Type B pancreatic cell (in vitro differentiated cells): ENCODE results near the gene RIMBP2. TPM values are rescaled to one million over a fixed set of nuclear protein-coding genes. Genes with fewer than 3 reads are reported as not detected.
"Not testable (repeated sequence)": the region's sequence is repeated elsewhere in the genome, so short reads cannot be mapped to it uniquely, and the experiment has no call there.

ENCODE experiments used
- DNase-seq: peaks from one replicate; pipeline ENCODE4 v3.0.0; 2021; ENCODE audit warnings: mixed read lengths; ENCODE audit not compliant: unreplicated experiment; ENCODE audit errors: extremely low spot score
- H3K27ac Mint-ChIP-seq: 2 replicates; pipeline ENCODE4 v1.8.0; 2021; ENCODE audit warnings: mild to moderate bottlenecking, mixed read lengths
- H3K27me3 Mint-ChIP-seq: 2 replicates; pipeline ENCODE4 v1.8.0; 2021; ENCODE audit warnings: mixed read lengths
- H3K36me3 Mint-ChIP-seq: 2 replicates; pipeline ENCODE4 v1.8.0; 2021; ENCODE audit warnings: mixed read lengths
- H3K4me1 Mint-ChIP-seq: one replicate; pipeline ENCODE4 v1.8.0; 2021; ENCODE audit warnings: mixed read lengths; ENCODE audit not compliant: unreplicated experiment
- H3K4me3 Mint-ChIP-seq: 2 replicates; pipeline ENCODE4 v1.8.0; 2021; ENCODE audit warnings: mild to moderate bottlenecking, mixed read lengths
- H3K9me3 Mint-ChIP-seq: 2 replicates; pipeline ENCODE4 v1.8.0; 2021; ENCODE audit warnings: mixed read lengths
- total RNA-seq: library from RNA; stranded (reverse); gene quantifications from 2 replicates; pipeline ENCODE4 v1.2.1, GENCODE V29; 2021; ENCODE audit warnings: low replicate concordance
- TF ChIP-seq, protein P1 (sequence below): fragments of 200-600 bp; sonication (generic); conservative IDR thresholded peaks from 2 replicates; pipeline ENCODE4 v1.5.0; 2021; ENCODE audit warnings: antibody characterized with exemption, mild to moderate bottlenecking

RIMBP2 gene
- total RNA-seq, 1 donor from 2014 or later: 23.7 TPM

DNA sequence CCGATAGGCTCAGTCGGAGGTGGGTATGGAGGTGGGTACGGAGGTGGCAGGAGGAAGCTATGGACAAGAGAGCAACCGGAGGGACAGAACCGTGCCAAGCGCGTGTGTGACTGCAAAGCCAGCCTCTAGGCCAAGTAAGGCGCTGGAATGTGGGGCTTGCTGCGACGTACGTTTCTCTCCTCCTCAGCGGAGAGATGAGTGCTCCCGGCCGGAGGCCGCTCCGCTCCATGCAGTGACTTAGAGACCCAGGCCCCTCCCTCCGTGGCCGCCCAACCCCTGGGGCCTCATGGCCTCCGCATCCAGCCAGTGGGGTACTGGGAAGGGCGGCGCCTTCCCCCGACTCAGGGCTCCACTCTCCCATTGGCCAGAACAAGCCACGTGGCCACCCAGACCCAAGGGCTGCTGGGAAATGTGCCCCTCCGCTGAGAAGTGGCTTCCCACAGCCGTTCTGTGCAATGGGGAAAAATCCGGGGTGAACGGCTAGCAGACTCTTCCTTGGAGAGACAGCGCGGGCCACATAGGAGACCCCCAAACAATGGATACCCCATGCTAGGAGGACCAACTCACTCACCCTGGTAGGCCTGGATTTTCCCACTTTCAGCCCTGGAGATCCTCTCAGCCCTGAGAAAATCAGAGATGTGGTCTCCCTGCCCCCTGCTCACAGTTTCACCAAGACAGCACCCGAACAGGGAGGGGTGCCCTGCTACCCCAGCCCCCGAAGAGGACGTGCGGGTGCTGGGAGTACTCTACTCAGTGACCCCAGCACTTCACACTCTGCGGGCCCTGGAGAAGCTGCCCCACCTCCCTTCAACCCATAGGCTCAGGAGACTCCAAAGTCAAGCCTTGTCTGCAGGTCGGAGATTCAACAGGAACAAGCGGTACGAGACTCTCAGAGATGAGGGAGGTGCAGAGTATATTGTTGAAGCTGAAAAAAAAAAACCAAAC lies 66.7 kb downstream of the RIMBP2 start:
- no peak overlapping the region for H3K4me3 Mint-ChIP-seq

DNA sequence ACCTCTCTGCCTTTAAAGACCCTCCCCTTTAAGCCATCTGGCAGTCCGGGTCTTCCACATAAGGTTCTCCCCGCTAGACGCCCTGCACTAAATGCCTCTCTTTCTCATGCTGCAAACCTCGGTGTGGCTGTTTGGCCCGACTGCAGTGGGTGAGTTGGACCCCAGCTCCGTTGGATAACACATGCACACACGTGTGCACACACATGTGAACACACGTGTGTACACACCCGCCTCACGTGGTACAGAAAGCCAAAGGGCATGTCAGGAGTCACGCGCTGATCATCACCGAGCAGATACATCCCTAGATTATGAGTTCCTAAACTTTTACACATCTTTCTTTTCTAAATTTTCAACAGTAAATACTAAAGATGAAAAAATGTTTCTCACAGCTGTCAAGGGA lies 68.3 kb downstream of the RIMBP2 start:
- Mint-ChIP-seq H3K4me3 (no peak overlapping the region), H3K9me3 (no peaks in the 10 kb centered on the region)
- DNase-seq: no peak

More for the DNA sequence above, 66.7 kb downstream of the RIMBP2 start:
- Mint-ChIP-seq H3K36me3 (no peaks in the 10 kb centered on the region), H3K9me3 (peaks cover 4% of the 10 kb centered on the region), H3K27ac (no peak overlapping the region), H3K4me1 (peaks cover 4% of the 10 kb centered on the region), H3K27me3 (no peaks in the 10 kb centered on the region)
- TF ChIP-seq, protein P1, sequence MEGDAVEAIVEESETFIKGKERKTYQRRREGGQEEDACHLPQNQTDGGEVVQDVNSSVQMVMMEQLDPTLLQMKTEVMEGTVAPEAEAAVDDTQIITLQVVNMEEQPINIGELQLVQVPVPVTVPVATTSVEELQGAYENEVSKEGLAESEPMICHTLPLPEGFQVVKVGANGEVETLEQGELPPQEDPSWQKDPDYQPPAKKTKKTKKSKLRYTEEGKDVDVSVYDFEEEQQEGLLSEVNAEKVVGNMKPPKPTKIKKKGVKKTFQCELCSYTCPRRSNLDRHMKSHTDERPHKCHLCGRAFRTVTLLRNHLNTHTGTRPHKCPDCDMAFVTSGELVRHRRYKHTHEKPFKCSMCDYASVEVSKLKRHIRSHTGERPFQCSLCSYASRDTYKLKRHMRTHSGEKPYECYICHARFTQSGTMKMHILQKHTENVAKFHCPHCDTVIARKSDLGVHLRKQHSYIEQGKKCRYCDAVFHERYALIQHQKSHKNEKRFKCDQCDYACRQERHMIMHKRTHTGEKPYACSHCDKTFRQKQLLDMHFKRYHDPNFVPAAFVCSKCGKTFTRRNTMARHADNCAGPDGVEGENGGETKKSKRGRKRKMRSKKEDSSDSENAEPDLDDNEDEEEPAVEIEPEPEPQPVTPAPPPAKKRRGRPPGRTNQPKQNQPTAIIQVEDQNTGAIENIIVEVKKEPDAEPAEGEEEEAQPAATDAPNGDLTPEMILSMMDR: no peak
- no peak for DNase-seq

DNA sequence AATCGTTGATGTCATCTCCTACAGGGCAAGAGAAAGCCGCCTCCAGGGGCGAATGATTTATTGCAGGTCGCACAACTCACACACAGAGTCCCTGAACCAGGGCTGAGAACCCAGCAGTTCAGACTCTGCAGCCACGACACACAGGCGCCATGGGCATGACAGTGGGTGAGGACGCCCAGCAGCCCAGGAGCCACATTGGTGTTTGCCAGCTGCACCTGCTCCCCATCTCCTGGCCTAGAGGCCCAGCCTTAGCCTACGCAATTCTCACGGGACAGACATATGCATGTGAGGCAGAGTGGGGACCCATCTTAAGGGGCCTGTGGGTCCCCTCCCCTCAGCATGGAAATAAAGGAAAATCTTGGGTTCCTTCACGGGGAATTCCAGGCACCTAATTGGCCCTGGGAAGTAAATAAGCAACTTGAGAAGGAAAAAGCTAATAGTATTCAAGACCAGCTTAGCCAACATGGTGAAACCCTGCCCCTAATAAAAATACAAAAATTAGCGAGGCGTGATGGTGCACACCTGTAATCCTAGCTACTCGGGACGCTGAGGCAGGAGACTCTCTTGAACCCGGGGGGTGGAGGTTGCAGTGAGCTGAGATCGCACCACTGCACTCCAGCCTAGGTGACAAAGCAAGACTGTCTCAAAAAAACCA lies 69.3 kb downstream of the RIMBP2 start:
- TF ChIP-seq, protein P1: no peak
- no peak overlapping the region for H3K27ac Mint-ChIP-seq
- H3K9me3 Mint-ChIP-seq: no peaks in the 10 kb centered on the region
- H3K4me3 Mint-ChIP-seq: no peak overlapping the region
- no peak for DNase-seq
- no peaks in the 10 kb centered on the region for H3K27me3 Mint-ChIP-seq
- H3K36me3 Mint-ChIP-seq: no peaks in the 10 kb centered on the region
- peaks cover 4% of the 10 kb centered on the region for H3K4me1 Mint-ChIP-seq

More for the DNA sequence above, 68.3 kb downstream of the RIMBP2 start:
- Mint-ChIP-seq H3K4me1 (peaks cover 4% of the 10 kb centered on the region), H3K27ac (no peak overlapping the region), H3K27me3 (no peaks in the 10 kb centered on the region), H3K36me3 (no peaks in the 10 kb centered on the region)
- TF ChIP-seq, protein P1: no peak

DNA sequence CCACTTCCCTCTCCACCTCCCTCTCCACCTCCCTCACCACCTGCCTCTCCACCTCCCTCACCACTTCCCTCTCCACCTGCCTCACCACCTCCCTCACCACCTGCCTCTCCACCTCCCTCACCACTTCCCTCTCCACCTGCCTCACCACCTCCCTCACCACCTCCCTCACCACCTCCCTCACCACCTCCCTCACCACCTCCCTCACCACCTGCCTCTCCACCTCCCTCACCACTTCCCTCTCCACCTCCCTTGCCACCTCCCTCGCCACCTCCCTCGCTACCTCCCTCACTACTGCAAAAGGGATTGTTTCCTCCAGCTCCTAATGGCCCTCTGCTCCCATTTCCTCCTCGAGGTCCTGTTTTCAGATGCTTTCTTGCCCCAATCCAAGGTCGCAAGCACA lies 69.9 kb downstream of the RIMBP2 start:
- not testable (repeated sequence) for H3K27ac Mint-ChIP-seq, H3K9me3 Mint-ChIP-seq

DNA sequence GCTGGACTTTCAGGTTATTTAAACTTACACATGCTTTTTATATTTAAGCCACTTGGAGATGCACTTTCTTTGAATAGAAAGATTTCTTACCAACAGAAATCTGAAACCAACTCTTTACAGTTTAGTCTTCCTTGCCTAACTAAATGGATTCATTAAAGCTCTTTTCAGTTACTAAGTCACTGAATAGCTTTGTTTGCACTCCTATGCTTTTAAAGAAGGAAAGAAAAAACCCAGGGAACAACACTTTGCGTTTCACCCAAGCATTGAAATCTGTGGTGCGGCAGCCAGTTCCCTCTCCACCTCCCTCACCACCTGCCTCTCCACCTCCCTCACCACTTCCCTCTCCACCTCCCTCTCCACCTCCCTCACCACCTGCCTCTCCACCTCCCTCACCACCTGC lies 70.3 kb downstream of the RIMBP2 start:
- Mint-ChIP-seq H3K9me3 (no peaks in the 10 kb centered on the region), H3K27ac (no peak overlapping the region), H3K27me3 (no peaks in the 10 kb centered on the region), H3K4me3 (no peak overlapping the region), H3K4me1 (peaks cover 4% of the 10 kb centered on the region), H3K36me3 (no peaks in the 10 kb centered on the region)
- TF ChIP-seq, protein P1: no peak
- no peak for DNase-seq

More for the DNA sequence above, 69.9 kb downstream of the RIMBP2 start:
- H3K4me1 Mint-ChIP-seq, H3K36me3 Mint-ChIP-seq, H3K4me3 Mint-ChIP-seq, DNase-seq, H3K27me3 Mint-ChIP-seq: not testable (repeated sequence)

DNA sequence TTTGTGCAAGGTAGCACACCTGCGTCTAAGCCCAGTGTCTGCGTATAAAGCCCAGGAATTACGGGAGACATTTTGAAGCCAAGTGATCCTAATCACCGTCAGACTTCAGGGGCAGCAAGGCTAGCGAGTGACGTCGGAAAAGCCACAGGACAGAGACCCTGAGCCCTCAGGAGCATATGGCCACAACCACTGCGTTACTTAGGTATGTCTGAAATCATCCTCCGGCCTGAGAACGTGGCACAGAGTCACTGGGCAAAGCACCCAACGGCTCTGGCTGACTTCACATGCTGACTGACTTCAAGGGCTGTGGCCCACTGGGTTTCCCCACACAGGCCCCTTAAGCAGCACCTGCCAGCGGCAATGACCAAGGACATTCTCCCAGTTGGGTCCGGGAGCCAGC lies 71.5 kb downstream of the RIMBP2 start:
- TF ChIP-seq, protein P1: no peak
- H3K36me3 Mint-ChIP-seq: no peaks in the 10 kb centered on the region
- no peaks in the 10 kb centered on the region for H3K9me3 Mint-ChIP-seq
- H3K27me3 Mint-ChIP-seq: no peaks in the 10 kb centered on the region
- no peak overlapping the region for H3K4me3 Mint-ChIP-seq
- no peak overlapping the region for H3K27ac Mint-ChIP-seq
- DNase-seq: no peak
- peaks cover 8% of the 10 kb centered on the region for H3K4me1 Mint-ChIP-seq
